ENCODE results near the gene CALM1.

DNA sequence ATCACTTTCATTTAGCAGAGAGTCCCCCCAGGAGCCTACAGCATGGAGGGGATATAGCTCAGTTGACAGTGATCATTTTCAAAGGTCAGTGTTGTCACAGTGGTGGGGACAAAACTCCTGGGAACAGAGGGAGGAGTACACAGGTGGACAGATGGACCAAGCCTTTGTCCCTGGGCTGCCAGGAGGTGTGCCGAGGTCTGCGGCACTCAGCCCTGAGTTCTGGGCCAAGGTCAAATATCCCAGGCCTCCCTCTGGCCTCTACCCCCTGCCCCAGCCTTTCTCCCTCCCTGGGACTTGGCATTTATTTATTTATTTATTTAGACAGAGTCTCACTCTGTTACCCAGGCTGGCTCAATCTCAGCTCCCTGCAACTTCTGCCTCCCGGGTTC is 24.8 kb downstream of the CALM1 start:
- TF ChIP-seq EZH2 (IDR thresholded peaks at IDR 0.05) (no peak), POLR2AphosphoS5 (IDR thresholded peaks at IDR 0.05; ENCODE audit: borderline replicate concordance, low read depth, low read length) (no peak), FOXP2 (optimal IDR thresholded peaks at IDR 0.05; ENCODE audit: control extremely low read depth, extremely low read length, insufficient read depth) (no peak)
